GM21447 (cell line): ENCODE results near the gene ISCU.

Experiments used
- ATAC-seq: cut with Tn5 transposase; IDR thresholded peaks from one replicate; pipeline ENCODE4 v1.9.1; 2021; ENCODE audit not compliant: unreplicated experiment

ISCU gene

DNA sequence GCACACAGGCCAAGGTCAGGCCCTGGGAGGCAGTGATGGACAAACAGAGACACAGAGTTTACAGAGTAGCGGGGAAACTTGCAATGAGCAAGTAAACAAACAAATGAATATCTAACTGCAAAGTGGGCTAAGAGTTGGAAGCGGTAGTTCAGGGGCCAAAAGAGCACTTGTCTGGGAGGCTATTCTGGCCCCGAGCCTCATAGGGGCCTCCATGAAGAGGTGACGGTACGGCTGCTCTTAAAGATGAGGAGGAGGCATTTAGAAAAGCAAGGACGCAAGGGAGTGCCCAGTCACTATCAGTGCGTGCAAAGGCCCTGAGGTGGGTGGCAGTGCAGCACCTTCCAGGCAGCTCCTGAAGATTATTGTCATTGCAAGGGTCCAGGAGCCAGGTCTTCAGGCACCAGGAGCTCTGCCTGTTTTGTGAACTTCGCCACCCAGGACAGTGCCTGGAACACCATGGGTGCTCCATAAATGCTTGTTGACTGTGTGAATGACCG, 39.9 kb downstream of the ISCU start:
- ATAC-seq, result no peak

DNA sequence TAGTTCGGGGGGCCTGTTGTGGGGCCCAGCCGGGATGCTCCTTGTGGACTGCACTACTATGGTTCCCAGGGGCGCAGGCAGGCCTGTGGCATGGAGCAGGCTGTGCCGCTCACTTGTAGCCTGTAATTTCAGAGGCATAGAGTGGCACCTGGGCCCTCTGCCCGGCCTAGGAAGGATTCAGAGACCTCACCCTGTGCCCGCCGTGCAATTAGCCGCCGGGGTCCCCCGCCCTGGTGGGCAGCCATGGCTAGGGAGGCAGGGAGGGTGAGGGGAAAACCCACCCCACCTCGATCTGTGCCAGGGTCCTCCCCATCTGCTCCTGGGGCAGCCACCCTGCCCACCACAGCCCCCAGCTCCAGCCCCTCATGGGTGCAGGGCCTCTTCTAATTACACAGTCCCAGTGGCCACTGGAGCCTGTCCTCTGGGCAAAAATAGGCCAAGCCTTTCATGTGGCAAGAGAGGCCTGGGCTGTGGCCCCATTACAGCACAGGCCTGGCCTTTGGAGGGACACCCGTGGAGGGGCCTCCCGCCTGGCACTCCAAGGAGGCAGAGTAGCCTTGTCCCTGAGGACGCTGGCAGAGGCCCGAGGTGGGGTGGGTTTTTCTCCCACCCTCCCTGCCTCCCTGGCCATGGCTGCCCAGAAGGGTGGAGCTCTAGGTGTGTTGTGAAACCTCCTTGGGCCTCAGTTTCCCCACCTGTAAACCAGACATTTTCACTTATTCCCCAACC, 40.7 kb downstream of the ISCU start:
- ATAC-seq, result no peak

DNA sequence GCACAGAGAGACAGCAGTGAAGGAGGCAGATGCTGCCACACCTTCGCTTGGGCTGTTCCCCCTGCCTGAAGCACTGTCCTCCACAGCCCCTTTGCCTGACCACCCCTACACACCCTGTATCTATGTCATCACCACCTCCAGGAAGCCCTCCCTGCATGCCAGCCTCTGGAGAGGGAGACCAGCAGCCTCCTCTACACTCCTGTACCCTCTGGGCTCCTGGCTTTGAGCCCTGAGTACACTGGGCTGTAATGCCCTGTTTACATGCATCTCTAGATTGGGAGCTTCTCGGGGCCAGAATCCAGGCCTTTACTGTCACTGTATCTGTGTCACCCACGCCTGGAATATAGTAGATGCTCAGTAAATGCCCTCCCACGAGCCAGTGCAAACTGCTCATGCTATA, 41.3 kb downstream of the ISCU start:
- no peak for ATAC-seq

DNA sequence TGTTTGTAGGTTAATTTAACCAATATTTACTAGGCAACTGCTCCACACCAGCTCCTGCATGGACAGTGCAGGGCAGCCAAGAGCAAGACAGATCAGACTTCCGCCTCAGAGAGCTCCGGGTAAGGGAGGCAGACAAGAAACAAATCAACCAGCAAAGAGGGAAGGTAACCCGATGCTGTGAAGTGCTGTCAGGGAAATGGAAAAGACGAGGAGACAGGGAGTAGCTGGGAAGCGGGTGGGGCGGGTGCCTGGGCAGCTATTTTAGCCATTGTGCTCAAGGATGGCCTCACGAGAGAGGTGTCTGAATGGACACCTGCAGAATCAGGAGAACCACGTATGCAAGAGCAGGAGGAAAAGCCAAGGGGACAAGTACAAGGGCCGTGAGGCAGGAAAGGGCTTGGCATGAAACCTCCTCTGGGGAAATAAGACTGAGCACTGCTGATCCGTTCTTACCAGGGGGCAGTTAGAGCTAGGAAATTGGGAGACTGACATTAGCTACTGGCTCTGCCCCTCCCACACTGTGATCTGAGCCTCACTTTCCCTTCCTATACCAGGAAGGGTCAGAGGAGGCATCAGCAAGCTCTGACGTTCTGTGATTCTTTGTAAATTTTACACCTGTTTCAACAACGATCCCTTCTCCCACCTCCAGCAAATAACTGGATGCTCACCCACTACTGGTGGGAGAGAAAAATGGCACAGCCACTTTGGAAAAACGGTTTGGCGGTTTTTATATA, 42.0 kb downstream of the ISCU start:
- ATAC-seq, result no peak

DNA sequence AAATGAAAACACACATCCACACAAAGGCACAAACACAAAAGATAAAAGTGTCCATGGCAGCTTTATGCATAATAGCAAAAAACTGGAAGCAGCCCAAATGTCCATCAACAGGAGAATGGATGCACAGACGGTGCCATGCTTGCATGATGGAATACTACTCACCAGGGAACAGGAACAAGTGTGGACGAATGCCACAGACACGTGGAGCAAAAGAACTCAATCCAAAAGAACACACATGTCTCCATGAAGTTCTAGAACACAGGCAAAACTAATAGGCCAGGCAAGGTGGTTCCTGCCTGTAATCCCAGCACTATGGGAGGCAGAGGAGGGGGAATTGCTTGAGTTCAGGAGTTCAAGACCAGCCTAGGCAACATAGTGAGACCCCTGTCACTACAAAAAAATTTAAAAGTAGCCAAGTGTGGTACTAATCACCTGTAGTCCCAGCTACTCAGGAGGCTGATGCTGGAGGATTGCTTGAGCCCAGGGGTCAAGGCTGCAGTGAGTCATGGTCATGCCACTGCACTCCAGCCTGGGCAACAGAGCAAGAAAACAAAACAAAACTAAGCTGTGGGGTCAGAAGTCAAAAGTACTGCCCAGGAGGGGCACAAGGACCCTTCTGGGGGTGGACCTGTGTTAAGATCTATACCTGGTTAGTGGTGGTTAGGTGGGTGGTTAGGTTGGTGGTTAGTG, 42.7 kb downstream of the ISCU start:
- ATAC-seq, result no peak

DNA sequence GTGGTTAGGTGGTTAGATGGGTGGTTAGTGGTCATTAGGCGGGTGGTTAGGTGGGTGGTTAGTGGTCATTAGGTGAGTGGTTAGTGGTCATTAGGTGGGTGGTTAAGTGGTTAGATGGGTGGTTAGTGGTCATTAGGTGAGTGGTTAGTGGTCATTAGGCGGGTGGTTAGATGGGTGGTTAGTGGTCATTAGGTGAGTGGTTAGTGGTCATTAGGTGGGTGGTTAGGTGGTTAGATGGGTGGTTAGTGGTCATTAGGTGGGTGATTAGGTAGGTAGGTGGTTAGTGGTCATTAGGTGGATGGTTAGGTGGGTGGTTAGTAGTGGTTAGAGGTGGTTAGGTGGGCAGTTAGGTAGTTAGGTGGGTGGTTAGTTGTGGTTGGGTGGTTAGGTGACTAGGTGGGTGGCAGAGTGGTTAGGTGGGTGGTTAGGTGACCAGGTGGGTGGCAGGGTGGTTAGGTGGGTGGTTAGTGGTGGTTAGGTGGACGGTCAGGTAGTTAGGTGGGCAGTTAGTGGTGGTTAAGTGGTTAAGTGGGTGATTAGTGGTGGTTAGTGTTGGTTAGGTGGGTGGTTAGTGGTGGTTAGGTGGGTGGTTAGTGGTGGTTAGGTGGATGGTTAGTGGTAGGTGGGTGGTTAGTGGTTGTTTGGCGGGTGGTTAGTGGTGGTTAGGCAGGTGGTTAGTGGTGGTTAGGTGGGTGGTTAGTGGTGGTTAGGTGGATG, 43.5 kb downstream of the ISCU start:
- no peak for ATAC-seq

DNA sequence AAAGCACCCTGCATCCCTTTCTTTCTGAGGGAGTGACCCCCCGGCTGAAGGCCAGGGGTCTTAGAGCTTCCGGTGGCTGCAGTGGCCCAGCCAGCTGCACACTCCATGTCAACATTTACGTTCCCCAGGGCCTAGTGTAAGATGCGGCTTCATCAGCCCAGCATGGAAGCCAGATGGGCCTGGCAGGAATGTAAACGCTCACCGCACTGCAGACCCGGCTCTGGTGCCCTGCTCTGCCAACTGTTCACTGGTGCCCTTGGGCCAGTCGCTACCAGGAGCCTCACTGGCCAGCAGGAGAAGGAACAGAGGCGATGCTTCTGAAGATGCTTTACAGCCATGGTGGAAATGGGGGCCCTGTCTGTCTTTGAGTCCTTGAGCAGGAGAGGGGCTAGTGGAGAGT, 44.1 kb downstream of the ISCU start:
- no peak for ATAC-seq

DNA sequence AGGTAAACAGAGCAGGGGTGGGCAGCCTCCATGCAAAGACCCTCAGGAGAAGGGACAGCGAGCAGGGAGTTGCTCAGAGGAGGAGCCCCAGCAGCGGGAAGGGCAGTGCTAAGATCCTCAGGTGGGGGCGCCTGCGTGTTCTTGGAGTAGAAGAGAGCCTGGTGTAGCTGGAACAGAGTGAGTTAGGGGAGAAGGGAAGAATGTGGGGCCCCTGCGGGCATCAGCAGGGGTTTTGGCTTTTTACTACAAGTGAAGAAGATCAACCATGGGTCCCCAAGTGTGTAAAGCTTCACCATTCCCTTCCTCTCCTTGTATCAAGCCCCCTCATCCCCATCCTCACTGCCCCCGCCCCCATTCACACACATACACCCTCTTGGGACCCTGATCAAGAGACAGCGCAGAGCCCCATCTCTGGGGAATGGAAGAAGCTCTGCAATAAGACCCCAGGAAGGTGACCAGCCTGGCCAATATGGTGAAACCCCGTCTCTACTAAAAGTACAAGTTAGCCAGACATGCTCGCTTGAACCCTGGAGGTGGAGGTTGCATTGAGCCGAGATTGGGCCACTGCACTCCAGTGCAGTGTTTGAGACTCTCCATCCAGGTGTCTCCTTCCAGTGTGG, 45.7 kb downstream of the ISCU start:
- no peak for ATAC-seq

DNA sequence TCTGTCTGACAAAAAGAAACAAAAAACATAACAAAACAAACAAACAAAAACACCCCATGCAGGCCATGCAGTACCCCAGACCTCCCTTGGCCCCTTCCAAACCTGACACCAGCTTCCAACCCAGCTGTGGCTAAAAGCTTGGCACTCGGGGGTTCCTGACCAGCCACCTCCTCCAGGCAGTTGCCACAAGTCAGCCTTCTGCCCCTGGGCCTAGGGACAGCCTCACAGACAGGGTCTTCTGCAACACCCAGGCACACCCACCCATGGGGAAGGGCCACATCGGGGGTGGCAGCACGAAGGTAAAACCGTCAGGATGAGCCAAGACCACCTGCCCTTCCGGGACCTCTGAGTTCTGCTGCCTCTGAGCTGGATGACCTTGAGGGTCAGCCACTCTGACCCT, 46.2 kb downstream of the ISCU start:
- no peak for ATAC-seq

DNA sequence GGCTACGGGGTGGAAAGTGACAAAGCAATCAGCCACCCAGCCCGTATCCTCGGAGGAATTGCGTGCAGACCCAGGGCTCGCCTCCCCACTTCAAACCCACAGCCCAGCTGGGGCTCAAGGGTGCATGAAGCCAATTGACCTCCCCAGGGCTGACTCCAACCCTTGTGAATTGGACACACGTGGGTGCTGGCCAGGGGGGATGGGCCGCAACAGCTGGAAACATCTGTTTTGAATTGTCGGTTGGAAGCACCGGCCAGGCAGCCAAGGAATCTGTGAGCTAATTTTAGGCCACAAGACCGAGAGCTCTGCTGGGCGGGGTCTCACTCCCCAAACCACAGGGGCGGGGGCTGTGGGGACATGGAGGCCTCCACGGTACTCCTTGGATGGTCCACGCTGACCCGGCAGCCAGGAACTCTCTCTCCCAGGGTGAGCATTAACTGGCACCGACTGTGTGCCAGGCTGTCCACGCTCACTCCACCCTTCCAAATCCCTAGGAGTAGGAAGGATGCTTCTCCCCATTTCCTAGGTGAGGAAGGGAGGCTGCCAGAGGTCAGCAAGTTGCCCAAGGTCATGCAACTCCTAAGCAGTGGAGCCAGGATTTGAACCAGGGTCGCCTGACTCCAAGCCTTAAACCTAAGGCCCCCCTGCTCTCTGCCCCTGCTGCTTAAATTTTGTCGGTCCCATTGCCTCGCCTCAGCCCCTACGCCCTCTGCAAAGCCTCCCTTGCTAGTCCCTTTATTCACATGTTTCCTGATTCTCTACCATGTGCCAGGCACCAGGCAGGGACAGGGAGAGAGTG, 47.3 kb downstream of the ISCU start:
- ATAC-seq, result no peak

DNA sequence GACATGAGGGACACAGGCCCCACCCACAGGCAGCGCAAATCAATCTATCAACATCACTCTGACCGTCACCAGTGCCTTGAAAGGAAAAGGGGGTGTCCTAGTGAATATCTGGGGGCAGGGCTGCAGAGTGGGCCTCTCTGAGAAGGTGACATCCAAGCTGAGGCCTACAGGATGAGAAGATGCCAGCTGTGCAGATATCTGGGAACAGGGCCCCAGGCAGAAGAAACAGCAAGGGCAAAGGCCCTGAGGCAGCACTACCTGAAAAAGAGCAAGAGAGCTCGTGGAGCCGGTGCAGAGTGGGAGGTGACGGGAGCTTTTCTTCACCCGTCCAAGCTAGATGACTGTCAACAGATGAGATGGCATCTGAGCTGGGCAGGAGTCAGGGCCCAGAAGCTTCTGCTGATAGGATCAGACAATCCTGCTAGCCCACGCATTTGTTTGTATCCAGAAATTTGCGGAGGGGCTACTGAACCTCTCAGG, 48.0 kb downstream of the ISCU start:
- no peak for ATAC-seq

DNA sequence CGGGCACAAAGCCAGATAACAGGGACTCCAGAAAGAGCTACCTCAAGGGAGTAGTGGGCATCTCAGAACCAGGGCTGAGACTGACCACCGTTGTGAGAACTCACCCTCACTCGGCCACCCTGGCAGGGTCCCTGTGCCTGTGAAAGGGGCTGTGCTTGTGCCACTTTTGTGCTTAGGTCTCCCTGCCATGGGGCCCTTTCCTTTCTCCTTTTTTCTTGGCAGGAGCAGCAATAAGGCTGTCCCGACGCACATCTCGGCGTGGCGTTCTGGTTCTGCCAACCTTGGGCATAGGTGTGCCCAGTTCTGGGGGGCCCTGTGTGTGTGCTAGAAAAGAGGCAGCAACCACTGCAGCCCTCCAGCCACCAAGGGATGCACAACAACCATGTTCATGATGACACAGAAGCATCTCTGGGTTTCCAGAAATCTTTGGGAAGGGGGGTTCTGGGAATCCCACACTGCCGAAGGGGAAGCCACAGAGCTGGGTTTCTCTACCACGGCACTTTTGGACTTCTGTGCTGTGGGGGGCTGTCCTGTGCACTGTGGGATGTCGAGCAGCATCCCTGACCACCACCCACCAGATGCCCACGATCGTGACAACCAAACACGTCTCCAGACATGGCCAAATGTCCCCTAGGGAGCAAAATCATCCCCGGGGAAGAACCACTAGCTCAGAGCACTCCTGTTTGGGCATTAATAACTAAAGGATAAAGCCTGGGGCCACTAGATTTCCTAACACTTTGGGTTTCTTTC, 48.6 kb downstream of the ISCU start:
- ATAC-seq, result no peak

DNA sequence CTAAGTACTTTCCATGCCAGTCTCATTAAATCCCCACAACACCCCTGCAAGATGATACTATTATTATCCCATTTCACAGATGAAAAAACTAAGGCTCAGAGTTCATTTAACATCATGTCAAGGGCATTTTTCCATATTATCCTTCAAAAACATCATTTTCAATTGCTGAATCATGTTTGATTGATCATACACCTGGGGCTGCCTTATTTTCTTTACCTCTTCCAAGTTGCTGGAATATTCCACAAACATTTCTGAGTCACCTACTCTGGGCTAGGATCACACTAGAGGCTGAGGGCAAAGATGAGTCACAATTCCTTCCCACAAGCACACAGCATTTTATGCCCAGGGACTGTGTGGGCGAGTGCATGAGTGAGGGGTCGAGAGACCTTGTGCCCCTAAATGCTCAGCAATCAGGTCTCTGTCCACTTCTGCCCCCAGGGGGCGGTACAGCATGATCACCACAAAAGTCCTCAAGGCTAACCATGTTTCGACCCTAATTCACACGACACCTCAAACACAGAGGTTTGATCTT, 49.6 kb downstream of the ISCU start:
- ATAC-seq, result no peak

DNA sequence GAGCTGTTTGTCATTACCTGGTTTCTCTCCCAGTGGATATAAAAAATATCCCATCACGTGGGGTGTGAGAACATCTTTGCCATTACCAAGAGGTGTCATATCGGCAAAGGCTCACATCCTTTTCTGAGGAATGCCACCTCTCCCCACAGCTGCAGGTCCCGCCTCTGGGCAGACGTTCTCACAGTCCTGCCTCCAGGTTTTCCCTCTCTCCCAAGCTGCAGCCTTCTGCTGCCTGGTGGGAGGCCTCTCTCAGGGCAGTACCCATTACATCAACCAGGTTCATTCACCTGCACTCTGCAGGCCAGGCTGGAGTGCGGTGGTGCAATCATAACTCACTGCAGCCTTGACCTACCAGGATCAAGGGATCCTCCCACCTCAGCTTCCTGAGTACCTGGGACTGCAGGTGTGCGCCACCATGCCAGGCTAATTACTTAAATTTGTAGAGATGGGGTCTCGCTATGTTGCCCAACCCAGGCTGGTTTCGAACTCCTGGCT, 50.4 kb downstream of the ISCU start:
- ATAC-seq, result no peak

DNA sequence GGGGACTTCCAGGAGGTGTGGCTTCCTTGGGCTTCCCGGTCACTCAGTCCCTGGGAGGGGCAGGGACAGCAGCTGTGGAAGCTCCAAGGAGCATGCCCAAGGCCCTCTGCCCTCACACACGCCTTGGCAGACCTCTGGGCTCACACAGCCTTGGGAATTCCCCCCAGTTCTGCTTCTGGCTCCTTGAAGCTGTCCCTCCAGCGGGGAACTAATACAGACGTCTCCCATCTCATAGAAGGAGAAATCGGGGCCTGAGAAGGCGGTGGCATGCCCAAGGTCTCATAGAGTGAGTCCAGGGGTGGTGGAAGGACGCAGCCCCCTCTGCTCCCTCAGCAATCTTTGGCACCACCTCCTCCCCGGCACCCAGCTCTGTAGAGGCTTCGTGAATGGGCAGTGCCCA, 51.2 kb downstream of the ISCU start:
- no peak for ATAC-seq

DNA sequence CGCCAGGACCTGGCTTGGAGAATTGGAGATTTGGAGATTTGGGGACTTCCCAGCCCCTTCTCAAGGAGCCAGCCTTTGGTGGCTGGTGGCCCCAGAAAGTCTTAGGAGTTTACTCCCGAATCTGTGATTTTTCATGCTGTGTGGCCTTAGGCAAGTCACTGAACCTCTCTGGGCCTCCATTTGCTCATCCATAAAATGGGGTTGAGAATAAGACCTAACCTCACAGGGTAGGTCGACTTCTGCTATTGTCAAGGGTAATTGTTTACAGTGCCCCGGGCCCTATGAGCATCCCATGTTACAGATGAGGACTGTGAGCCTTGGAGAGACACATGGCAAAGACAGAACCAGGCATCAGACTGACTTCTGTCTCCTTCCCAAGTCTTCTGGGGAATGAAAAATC, 51.6 kb downstream of the ISCU start:
- ATAC-seq, result no peak

DNA sequence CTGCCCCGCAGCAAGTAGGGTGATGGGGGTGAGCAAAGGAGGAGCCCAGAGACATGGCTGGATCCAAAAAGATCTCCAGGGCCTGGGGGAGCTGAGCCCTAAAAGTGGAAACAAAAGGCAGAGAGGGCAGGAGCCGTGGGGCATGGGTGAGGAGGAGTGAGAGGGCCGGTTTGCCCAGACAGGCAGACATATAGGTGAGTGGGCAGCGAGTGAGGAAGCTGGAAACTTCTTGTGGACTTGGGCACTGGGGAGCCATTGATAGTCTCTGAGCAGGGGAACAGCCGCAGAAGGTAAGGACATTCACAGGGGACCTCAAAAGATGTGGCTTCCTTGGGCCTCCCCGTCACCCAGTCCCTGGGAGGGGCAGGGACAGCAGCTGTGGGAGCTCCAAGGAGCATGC, 52.2 kb downstream of the ISCU start:
- ATAC-seq, result no peak

DNA sequence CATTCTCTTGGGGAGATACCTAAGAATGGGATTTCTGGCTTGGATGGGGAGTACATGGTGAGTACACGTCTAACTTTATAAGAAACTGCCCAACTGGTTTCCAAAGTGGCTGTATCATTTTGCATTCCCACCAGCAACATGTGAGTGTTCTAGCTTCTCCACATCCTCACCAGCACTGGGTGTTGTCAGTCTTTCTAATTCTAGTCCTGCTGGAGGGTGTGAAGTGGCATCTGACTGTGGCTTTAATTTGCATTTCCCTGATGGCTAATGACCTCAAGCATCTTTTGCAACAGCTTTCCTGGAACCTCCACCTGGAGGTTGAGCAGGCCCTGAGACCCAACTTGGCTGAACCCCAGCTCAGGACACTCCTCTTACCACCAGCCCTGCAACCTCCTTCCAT, 53.5 kb downstream of the ISCU start:
- no peak for ATAC-seq

DNA sequence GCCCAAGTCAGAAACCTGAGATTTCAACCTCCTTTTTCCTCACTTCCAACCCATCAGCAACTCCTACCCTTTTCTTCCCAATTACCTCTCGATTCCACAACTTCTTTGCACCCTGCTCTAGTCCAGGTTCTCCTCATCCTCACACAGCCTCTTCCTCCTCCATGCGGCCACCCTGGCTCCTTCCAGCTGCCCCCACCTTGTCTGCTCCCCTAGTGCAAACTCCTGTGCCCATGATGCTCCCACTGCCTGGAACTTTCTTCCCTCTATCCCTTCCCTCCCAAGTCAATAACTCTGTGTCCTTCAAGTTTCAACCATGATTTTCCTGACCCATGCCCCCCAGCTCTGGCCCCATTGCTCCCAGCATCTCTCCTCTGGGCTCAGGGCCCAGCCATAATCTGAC, 54.0 kb downstream of the ISCU start:
- no peak for ATAC-seq
